ENCODE results near the gene CFAP97D1. TPM values are rescaled to one million over a fixed set of nuclear protein-coding genes. Genes with fewer than 3 reads are reported as not detected.

CFAP97D1 gene
- total RNA-seq, 1 donor from 2014 or later: 0.16 TPM

GRCh38 chr17:43784068-43784467 lies 3.8 kb downstream of the CFAP97D1 start:
- H4K20me1 ChIP-seq (ENCODE audit: insufficient read depth, low read length): no peaks in the 10 kb centered on the region
- Mint-ChIP-seq H3K27ac (ENCODE audit: unreplicated experiment) (peak overlapping the region; percentile 81), H3K27me3 (ENCODE audit: low read depth, unreplicated experiment) (peaks cover 2% of the 10 kb centered on the region), H3K4me3 (ENCODE audit: unreplicated experiment) (no peak overlapping the region), H3K9me3 (ENCODE audit: unreplicated experiment) (no peaks in the 10 kb centered on the region), H3K4me1 (ENCODE audit: low read depth, unreplicated experiment) (peaks cover 21% of the 10 kb centered on the region), H3K36me3 (ENCODE audit: low read depth, unreplicated experiment) (peaks cover 2% of the 10 kb centered on the region)
- H3K27me3 ChIP-seq (ENCODE audit: insufficient read depth, low read length): no peaks in the 10 kb centered on the region
- TF ChIP-seq CTCF (IDR thresholded peaks at IDR 0.05; ENCODE audit: insufficient read depth, low read depth, low read length) (no peak), EZH2 (IDR thresholded peaks at IDR 0.05; ENCODE audit: insufficient read depth, low read length) (no peak)
- H3K9me3 ChIP-seq (ENCODE audit: insufficient read depth, low read depth, low read length): no peaks in the 10 kb centered on the region
- no peak overlapping the region for H3K4me3 ChIP-seq (ENCODE audit: insufficient read depth, low read depth, low read length)
- FAIRE-seq: peak; percentile 73
- H3K4me1 ChIP-seq (ENCODE audit: insufficient read depth, low read length): peaks cover 26% of the 10 kb centered on the region
- peak overlapping the region; percentile 32 for H3K9ac ChIP-seq (ENCODE audit: low read length)
- no peak overlapping the region for H2AFZ ChIP-seq (ENCODE audit: low read depth, low read length)
- peak overlapping the region; percentile 69 for H3K4me2 ChIP-seq (ENCODE audit: low read length)
- no peaks in the 10 kb centered on the region for H3K36me3 ChIP-seq (ENCODE audit: insufficient read depth, low read length)
- peak; percentile 84 for DNase-seq (ENCODE audit: low read depth)
- no peaks in the 10 kb centered on the region for H3K79me2 ChIP-seq (ENCODE audit: insufficient read depth, low read length)
- peak overlapping the region; percentile 34 for H3K27ac ChIP-seq (ENCODE audit: low read depth, low read length)

DNA sequence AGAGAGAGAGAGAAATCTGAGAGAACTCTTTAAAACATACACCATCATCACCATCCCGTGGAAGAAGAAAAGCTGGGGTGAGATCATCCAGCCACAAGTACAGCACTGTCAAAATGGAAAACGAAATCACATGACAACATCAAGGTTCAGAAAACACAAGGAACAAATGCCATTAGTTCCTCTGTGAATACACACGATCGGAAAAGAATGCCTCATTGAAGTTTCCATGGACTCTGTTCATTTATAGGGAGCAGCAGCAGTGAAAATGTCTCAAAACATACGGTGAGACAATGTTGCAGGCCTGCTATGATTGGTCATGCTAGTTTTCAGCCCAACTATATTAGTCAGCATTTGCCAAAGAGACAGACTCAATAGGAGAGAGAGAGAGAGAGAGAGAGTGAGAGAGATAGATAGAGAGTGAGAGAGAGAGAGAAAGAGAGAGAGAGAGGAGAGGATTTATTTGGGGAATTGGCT lies 4.4 kb downstream of the CFAP97D1 start:
- Histone ChIP-seq H3K36me3 (ENCODE audit: insufficient read depth, low read length) (no peaks in the 10 kb centered on the region), H3K9ac (ENCODE audit: low read length) (peak overlapping the region; percentile 32), H3K27me3 (ENCODE audit: insufficient read depth, low read length) (no peaks in the 10 kb centered on the region), H3K4me2 (ENCODE audit: low read length) (peak overlapping the region; percentile 69), H4K20me1 (ENCODE audit: insufficient read depth, low read length) (no peaks in the 10 kb centered on the region), H3K27ac (ENCODE audit: low read depth, low read length) (peak overlapping the region; percentile 34), H3K9me3 (ENCODE audit: insufficient read depth, low read depth, low read length) (no peaks in the 10 kb centered on the region), H3K4me1 (ENCODE audit: insufficient read depth, low read length) (peaks cover 23% of the 10 kb centered on the region), H3K79me2 (ENCODE audit: insufficient read depth, low read length) (no peaks in the 10 kb centered on the region), H3K4me3 (ENCODE audit: insufficient read depth, low read depth, low read length) (no peak overlapping the region), H2AFZ (ENCODE audit: low read depth, low read length) (peak overlapping the region; percentile 44)
- DNase-seq (ENCODE audit: low read depth): peak; percentile 84
- Mint-ChIP-seq H3K4me1 (ENCODE audit: low read depth, unreplicated experiment) (peaks cover 21% of the 10 kb centered on the region), H3K27me3 (ENCODE audit: low read depth, unreplicated experiment) (peaks cover 2% of the 10 kb centered on the region), H3K4me3 (ENCODE audit: unreplicated experiment) (no peak overlapping the region), H3K27ac (ENCODE audit: unreplicated experiment) (peak overlapping the region; percentile 50), H3K9me3 (ENCODE audit: unreplicated experiment) (no peaks in the 10 kb centered on the region), H3K36me3 (ENCODE audit: low read depth, unreplicated experiment) (peaks cover 2% of the 10 kb centered on the region)
- FAIRE-seq: no peak
- no peak for TF ChIP-seq CTCF (IDR thresholded peaks at IDR 0.05; ENCODE audit: insufficient read depth, low read depth, low read length)

DNA sequence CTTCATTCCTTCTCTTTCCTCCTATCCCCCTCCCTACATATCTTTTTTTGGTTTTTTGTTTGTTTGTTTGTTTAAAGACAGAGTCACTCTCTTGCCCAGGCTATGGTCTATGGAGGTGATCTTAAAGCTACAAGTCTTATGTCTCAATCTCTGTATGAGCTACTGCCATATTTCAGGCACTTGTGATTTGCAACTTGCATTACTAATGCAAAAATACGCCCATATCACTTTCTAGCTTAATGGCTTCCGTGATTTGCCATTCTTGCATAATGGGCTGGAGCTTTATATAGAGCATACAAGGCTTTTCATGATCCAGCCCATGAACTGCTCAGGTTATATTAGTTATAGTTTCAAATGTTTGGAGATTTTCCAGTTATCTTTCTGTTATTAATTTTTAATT lies 7.5 kb downstream of the CFAP97D1 start:
- H3K4me2 ChIP-seq (ENCODE audit: low read length): no peak overlapping the region
- no peaks in the 10 kb centered on the region for H4K20me1 ChIP-seq (ENCODE audit: insufficient read depth, low read length)
- H3K4me1 Mint-ChIP-seq (ENCODE audit: low read depth, unreplicated experiment): peaks cover 21% of the 10 kb centered on the region
- H3K4me3 Mint-ChIP-seq (ENCODE audit: unreplicated experiment): no peak overlapping the region
- no peak overlapping the region for H2AFZ ChIP-seq (ENCODE audit: low read depth, low read length)
- H3K9ac ChIP-seq (ENCODE audit: low read length): no peak overlapping the region
- peaks cover 9% of the 10 kb centered on the region for H3K9me3 Mint-ChIP-seq (ENCODE audit: unreplicated experiment)
- no peaks in the 10 kb centered on the region for H3K36me3 Mint-ChIP-seq (ENCODE audit: low read depth, unreplicated experiment)
- no peaks in the 10 kb centered on the region for H3K27me3 Mint-ChIP-seq (ENCODE audit: low read depth, unreplicated experiment)
- H3K27me3 ChIP-seq (ENCODE audit: insufficient read depth, low read length): peaks cover 3% of the 10 kb centered on the region
- DNase-seq (ENCODE audit: low read depth): no peak
- no peak for FAIRE-seq
- TF ChIP-seq EZH2 (IDR thresholded peaks at IDR 0.05; ENCODE audit: insufficient read depth, low read length) (no peak), CTCF (IDR thresholded peaks at IDR 0.05; ENCODE audit: insufficient read depth, low read depth, low read length) (no peak)
- peaks cover 23% of the 10 kb centered on the region for H3K4me1 ChIP-seq (ENCODE audit: insufficient read depth, low read length)
- no peaks in the 10 kb centered on the region for H3K36me3 ChIP-seq (ENCODE audit: insufficient read depth, low read length)
- H3K27ac Mint-ChIP-seq (ENCODE audit: unreplicated experiment): no peak overlapping the region
- no peaks in the 10 kb centered on the region for H3K79me2 ChIP-seq (ENCODE audit: insufficient read depth, low read length)
- H3K27ac ChIP-seq (ENCODE audit: low read depth, low read length): no peak overlapping the region
- H3K4me3 ChIP-seq (ENCODE audit: insufficient read depth, low read depth, low read length): no peak overlapping the region
- H3K9me3 ChIP-seq (ENCODE audit: insufficient read depth, low read depth, low read length): no peaks in the 10 kb centered on the region

Data from astrocyte (in vitro differentiated cells and primary cell).